GF-D8 (cell line): Measurements from ENCODE around the gene GNA12.

Experiments used
- DNase-seq: peaks from one replicate; lab custom pipeline; 2025; lab: John Stamatoyannopoulos, UW

Gene GNA12

GRCh38 chr7:2838451-2838850 is 5.7 kb downstream of the GNA12 start:
- DNase-seq = no peak

GRCh38 chr7:2837496-2837895 is 6.6 kb downstream of the GNA12 start:
- peak; percentile 41 for DNase-seq

- no peak for DNase-seq
These were observed 9.2 kb downstream of the GNA12 start for GRCh38 chr7:2834748-2835441.

- DNase-seq = no peak
These were observed 10.8 kb downstream of the GNA12 start for GRCh38 chr7:2833083-2833910.

GRCh38 chr7:2832461-2832860 is 11.6 kb downstream of the GNA12 start:
- no peak for DNase-seq

- no peak for DNase-seq
These were observed 13.3 kb downstream of the GNA12 start for GRCh38 chr7:2830609-2831376.

GRCh38 chr7:2829040-2829439 is 15.1 kb downstream of the GNA12 start:
- no peak for DNase-seq

GRCh38 chr7:2826771-2827170 is 17.3 kb downstream of the GNA12 start:
- no peak for DNase-seq

GRCh38 chr7:2825559-2826227 is 18.4 kb downstream of the GNA12 start:
- DNase-seq = no peak

- DNase-seq = no peak
These were observed 19.2 kb downstream of the GNA12 start for GRCh38 chr7:2824678-2825461.

- DNase-seq = no peak
These were observed 20.0 kb downstream of the GNA12 start for GRCh38 chr7:2824026-2824677.

GRCh38 chr7:2823130-2823529 is 21.0 kb downstream of the GNA12 start:
- no peak for DNase-seq

- DNase-seq = no peak
These were observed 22.1 kb downstream of the GNA12 start for GRCh38 chr7:2821842-2822507.

- DNase-seq = no peak
These were observed 22.8 kb downstream of the GNA12 start for GRCh38 chr7:2821161-2821841.

GRCh38 chr7:2820508-2820934 is 23.6 kb downstream of the GNA12 start:
- DNase-seq = peak; percentile 18

GRCh38 chr7:2819954-2820397 is 24.1 kb downstream of the GNA12 start:
- DNase-seq = no peak

GRCh38 chr7:2819161-2819953 is 24.8 kb downstream of the GNA12 start:
- DNase-seq = no peak

- DNase-seq = no peak
These were observed 25.5 kb downstream of the GNA12 start for GRCh38 chr7:2818653-2819052.

GRCh38 chr7:2818121-2818520 is 26.0 kb downstream of the GNA12 start:
- no peak for DNase-seq
